ENCODE results near the gene CCR1.
"Not testable (repeated sequence)": the region's sequence is repeated elsewhere in the genome, so short reads cannot be mapped to it uniquely, and the experiment has no call there.

CCR1 gene

DNA sequence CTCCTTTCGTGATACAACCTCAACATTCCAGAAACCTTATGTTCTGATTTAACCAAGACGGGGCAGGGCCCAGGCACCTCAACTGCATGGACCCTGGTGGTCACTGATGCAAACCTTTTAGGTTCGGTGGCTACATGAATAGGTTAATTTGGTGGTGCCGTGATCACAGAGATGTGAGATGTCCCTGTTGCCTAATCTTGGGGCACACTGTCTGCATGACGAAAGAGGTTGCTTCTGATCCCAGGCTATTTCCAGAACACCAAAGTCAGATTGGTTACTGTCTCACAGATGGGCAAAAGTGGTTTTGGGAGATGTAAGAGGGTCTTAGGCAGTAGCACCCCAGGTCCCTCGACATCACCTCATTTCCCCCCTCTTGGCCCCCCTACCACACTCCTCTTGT, 4.0 kb upstream of the CCR1 start:
- DNase-seq (ENCODE audit: low read depth in 3 of 3), result no peak

DNA sequence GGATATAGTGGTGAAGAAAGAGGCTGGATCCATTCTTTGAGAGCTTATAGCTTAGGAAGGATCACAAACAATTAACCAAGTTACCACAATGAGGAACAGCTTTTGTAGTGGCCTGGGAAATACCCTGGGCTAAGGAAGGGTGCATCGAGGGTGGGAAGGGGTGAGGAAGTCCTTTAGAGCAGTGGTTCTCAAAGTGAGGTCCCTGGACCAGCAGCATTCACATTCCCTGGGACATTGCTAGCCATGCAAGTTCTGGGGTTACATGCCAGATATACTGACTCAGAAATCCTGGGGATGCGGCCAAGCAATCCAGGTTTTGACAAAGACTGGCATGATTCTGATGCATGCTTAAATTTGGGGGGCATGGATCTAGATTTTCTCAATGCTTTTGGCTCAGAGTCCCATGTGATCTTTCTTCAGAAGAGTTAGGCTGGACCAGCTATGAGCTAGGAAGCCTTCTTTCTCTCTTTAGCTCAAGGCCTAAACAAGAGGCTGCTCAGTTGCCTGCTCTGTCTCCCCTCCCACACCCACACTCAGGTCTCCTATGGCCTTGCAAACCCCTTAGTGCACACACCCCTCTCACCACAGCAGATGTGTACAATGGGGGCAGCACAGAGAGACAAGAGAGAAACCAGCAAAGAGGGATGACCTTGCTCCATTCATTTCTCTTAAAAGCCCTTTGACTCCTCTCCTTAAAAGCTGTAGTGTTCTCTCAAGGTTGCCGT, 1.8 kb upstream of the CCR1 start:
- DNase-seq (ENCODE audit: low read depth in 3 of 3), result no peak

DNA sequence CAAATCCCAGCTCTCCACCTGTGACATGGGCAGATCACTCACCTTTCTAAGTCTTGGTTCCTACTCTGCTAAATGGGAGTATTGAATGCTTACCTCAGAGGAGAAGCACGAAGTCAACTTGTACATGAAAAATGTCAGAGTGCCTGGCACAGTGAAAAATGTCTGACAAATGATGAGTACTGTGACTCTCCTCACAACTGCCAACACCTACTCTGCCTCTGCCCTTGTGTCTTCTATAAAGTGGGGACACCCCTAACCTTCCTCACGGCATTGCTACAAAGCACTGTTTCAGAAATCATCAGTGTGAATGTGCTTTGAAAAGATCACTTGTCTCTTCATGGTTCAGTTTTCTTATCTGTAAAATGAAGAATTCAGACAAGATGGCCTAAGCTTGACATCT, 940 bp upstream of the CCR1 start:
- DNase-seq (ENCODE audit: low read depth in 3 of 3), result no peak

DNA sequence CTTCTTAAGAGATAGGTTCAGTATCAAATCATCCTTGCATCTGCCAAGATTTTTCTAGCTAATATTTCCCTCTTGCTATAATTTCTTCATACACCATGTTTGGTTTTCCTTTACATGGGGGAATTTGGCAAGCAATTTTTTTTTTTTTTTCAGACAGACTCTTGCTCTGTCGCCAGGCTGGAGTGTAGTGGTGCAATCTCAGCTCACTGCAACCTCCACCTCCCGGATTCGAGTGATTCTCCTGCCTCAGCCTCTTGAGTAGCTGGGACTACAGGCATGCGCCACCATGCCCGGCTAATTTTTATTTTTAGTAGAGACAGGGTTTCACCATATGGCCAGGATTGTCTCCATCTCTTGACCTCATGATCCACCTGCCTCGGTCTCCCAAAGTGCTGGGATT, 599 bp downstream of the CCR1 start:
- DNase-seq (ENCODE audit: low read depth in 3 of 3), result not testable (repeated sequence)

DNA sequence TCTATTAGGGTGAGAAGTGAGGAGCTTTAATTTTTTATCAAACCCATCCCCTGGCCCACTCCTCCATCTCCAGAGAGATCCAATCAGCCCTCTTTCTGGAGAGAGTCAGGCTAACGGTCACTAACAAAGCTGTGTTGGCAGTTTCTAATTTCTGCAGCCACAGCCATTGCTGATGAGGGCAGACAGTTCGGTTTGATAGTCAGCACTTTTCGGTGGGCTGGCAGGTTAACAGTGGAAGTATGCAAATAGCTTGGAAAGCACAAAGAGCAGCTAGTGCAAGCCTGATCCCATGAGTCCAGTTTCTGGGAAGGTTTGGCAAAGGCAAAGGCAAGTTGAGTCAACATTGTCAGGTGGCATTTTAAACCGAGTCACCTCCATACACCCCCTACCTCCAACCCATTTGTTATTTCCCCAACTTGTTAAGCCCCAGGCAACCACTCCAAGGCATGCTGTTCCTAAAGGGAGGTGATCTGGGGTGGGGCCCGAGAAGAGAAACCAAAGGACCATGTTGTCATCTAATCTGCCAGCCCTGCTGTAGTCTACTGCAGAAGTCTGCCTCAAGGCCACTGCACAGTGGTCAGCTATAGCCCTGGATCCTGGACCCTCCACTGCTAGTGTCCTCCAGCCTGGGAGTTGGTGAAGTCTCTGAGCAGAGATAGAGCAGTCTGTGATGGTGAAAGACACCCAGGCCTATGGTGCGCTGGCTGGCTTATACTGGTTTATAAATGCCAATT, 1.7 kb downstream of the CCR1 start:
- DNase-seq (ENCODE audit: low read depth in 3 of 3), result no peak

DNA sequence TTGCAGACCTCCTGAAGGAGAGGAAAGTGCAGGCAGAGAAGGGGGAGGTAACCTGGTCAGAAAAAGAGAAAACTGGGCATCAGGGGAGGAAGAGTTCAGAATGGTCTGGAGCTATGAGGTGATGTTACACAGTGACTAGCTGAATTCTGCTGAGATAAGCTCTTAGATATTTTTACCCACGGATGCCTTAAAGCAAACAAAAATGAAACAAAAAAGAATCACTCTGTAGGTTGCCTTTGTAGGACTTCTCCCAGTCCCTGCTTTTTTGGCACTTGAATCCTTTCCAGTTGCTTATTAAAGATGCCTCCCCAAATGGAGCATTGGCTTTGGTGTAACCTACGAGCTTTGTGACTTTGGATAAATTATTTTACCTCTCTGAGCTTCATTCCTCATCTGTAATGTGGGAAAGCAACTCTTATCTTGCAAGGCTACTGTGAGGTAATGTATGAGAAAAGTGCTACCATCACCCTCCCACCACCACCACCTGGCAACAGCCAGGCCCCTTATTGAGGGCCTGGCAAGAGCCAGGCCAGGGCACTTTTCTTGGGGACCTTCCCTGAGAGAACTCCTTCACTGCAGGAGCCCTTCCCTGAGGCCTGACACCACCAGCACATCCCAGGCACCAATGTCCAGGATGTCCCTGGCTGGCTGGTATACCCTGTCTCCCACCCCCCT, 2.7 kb downstream of the CCR1 start:
- no peak for DNase-seq (ENCODE audit: low read depth in 3 of 3)

DNA sequence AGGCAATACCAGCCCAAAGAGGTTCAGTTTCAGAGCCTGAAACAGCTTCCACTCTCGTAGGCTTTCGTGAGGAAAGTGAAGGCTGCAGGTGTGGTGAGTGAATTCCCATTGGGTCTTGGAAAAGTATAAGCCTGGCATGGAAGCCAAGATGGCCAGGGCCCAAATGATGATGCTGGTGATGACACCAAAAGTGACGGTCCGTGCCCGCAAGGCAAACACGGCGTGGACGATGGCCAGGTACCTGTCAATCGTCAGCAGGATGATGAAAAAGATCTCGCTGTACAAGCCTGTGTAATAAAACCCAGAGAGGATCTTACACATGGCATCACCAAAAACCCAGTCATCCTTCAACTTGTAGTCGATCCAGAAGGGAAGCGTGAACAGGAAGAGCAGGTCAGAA, 4.4 kb downstream of the CCR1 start:
- DNase-seq (ENCODE audit: low read depth in 3 of 3), result no peak

DNA sequence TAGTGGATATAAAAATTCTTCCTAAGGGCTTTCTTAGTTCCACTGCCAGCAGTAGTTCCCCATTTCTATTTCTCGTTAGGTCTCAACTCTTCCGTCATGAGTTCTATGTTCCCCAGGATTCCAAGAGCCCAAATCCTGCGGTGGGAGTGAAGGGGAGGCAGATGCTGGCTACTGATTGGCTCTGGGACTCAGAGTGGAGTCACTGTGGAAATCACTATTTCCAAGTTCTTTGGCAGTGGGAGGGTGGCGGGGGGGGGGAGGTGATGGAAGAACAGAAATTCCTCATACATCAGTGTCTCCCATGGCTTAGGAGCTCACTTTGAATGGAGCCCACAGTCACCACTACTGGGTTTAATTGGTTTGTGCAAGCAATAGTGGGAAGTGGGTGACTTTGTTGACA, 5.6 kb downstream of the CCR1 start:
- no peak for DNase-seq (ENCODE audit: low read depth in 3 of 3)

DNA sequence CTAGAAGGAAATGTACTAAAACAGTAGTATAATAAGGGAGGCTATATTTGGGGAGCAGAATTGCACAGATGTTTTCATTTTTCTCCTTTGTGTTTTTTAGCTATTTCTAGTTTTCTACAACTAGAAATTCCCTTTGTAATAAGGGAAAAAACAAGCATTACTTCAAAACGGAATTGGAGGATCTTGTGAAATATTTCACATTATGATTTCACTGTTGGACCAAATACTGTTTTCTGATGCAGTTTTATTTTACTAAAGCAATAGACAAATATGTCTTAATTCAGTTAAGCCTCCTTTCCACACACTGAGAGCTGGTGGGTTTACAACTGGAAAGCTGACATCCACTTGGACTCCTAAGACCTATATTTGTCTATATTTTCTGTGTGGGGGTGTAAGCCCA, 7.3 kb downstream of the CCR1 start:
- DNase-seq (ENCODE audit: low read depth in 3 of 3), result no peak

DNA sequence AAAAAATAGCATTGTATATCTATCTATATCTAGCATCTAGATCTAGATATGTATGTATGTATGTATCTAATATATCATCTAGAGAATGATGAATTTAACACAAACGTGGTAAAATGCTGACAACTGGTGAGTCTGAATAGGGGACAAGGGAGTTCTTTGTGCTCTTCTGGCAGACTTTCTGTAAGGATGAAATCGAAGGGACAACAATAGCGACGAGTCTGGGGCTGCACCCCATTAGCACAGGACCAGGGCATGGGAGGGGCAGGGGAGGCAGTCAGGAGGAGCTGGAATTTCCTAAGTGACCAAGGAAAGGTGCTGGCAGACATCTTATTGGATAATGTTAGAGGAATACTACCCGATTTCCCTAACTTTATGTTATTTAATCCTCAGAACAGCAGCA, 7.9 kb downstream of the CCR1 start:
- no peak for DNase-seq (ENCODE audit: low read depth in 3 of 3)

DNA sequence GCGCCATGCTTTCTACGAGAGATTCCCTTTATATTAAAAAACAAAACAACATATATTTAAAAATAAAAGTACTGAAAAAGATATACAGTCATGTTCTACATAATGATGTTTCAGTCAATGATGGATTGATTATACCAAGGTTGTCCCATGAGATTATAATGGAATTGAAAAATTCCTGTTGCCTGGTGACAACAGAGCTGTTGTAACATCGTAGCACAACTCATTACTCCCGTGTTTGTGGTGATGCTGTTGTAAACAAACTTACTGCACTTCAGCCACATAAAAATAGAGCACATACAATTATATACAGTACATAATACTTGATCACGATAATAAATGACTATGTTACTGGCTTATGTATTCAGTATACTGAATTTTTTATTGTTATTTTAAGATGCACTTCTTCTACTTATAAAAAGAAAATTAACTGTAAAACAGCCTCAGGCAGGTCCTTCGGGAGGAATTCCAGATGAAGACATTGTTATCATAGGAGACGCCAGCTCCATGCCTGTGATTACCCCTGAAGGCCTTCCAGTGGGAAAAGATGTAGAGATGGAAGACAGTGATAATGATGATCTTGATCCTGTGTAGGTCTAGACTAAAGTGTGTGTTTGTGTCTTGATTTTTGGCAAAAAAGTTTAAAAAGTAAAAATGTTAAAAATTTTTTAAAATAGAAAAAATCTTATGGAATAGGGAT, 11.7 kb downstream of the CCR1 start:
- no peak for DNase-seq (ENCODE audit: low read depth in 3 of 3)

DNA sequence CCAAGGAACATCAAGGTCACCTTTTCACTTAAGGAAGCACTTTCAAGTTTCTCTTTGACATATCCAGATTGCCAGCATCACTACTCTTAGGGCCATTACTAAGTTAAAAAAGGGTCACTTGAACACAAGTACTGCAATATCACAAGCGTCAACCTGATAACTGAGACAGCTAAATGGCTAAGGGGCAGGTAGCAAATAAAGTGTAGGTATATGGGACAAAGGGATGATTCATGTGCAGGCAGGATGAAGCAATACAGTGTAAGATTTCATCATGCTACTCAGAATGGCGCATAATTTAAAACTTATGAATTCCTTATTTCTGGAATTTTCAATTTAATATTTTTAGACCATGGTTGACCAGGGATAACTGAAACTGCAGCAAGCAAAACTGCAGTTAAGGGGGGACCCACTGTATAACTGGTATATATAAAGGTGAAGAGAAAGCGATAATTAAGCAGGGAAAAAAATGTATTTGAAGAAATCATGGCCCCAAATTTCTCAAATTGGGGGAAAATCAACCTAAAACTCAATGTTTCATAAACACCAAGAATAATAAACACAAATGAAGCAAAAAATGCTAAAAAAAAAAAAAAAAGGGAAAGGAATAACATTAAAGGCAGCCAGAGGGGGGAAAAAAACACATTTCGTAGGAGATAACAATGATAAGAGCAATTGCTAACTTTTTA, 13.1 kb downstream of the CCR1 start:
- no peak for DNase-seq (ENCODE audit: low read depth in 3 of 3)

DNA sequence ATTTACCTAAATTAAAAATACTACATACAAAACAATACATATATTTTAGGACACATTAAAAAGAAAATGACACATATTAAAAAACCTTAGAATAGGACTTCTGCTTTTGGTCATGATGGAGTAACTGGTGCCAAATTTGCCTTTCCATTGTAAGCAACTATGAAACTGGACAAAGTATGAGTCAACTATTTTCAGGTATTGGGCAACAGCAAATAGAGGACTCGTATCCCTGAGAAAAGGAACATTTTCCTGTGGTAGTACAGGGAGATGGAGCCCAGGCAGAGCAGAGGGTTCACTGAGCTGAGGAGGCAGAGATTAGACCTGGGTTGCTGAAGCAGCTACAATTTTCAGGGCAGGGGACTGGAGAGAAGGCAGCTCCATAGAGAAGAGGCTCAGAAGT, 14.7 kb downstream of the CCR1 start:
- DNase-seq (ENCODE audit: low read depth in 3 of 3), result no peak

DNA sequence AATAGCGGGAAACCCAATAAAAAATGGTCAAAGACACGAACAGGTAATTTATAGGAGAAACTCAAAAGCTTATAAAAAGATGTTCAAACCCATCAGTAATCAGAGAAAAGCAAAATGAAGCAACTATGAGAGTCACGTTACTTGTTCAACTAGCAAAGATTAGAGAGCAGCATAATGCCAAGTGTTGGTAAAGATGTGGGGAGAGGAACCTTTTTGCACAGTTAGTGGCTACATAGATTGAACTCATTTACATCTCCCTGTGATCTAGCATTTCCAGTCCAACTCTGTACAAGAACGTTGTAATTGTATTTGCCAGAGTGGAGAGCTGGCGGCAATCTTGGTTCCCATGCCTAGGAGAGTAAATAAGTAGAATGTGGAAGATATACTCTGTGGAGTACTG, 15.2 kb downstream of the CCR1 start:
- DNase-seq (ENCODE audit: low read depth in 3 of 3), result no peak

DNA sequence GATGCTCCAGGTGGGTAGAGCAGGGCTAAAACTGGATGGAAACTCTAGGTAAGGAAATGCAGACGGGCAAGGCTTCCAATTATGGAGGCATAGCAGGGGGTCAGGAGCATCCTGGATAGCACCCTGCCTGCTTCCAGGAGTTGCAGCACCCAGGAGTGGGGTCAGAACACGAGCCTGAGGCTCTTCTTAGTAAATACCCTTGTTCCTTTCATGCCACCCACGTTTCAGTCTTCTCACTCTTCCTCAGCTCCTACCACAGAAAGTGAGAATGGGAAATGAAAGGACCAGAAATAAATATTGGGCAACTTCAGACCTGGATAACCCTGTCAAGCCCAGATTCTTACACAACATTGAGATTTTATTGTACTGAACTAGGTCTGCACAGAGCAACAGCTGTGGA, 16.4 kb downstream of the CCR1 start:
- no peak for DNase-seq (ENCODE audit: low read depth in 3 of 3)

DNA sequence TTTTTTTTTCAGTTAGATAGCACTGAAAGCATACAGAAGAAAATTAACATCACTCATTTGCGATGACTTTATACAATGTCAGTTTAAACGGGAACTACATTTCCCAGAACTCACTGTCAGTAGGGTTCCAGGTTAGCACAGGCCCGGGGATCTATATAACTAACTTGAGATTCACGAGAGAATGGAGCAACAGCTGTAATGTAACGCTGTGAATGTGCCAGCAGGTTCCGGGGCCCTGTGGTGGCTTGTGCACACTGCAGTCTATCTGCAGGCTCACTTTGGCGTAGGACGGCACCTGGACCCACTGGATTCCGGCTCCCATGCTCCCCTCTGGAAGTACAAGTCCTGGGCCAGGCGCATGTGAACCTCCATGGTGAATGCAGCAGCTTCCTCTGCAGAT, 19.4 kb downstream of the CCR1 start:
- no peak for DNase-seq (ENCODE audit: low read depth in 3 of 3)

DNA sequence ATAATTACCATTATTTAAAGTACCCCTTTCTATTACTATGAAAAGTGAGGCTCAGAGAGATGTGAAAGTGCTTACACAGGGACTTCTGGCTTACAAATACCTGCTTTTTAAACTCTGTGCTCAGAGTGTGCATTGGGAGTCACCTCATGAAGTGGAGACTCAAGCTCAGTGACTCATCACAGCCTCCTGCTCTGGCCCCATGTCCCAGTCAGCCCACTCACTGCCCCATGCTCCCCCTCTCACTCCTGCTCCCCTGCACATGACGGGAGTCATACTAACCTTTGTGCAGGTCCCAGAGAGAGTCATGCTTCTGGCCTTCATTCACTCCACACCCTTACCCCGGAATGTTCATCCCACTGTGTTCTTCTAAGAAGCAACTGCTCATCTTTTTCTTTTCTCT, 20.2 kb downstream of the CCR1 start:
- no peak for DNase-seq (ENCODE audit: low read depth in 3 of 3)

DNA sequence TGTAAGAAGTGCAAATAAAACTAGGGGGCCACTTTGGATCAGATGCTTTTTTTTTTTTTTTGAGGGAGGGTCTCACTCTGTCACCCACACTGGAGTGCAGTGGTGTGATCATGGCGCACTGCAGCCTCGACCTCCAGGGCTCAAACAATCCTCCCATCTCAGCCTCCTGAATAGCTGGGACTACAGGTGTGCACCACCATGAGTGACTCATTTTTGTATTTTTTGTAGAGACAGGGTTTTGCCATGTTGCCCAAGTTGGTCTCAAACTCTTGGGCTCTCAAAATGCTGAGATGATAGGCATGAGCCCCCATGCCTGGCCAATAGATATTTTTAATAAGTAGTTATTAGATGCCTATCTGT, 20.8 kb downstream of the CCR1 start:
- DNase-seq (ENCODE audit: low read depth in 3 of 3), result no peak

DNA sequence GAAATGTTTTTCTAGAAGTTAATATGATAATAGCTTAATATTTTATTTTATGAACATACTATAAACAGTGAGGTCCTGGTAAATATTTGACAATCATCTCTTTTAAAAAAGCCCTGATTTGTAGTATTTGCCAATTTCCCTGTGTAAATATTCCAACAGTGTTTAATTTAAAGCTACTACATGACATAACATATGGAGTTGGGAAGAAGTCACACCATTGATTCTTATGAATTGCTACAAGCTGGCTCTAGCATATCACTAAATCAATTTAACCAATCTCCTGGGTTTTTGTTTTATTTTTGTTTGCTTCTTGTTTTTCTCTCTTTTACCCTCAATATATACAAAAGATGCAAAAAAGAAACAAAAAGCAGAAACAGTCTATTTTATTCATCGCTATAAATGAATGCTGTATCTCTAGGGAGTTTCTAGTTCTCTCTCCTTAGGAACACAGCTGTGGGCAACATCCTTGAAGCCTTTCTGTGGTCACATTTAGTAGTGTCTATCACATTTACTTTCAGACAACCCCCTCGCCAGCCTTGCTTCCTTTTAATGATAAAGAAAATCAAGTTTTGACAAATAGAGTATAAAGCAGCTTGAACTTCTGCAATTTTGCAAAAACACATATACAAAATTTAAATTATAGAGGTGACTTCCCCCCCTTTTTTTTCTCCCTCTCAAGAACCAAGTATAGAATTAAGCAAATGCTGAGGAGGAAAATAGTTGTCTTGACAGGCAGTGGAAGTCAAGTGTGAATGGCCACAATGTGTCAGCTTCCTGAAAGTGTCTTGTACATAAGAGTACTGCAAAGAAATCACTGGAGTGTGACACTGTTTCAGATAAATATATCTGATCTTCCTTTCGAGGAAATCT, 21.4 kb downstream of the CCR1 start:
- DNase-seq (ENCODE audit: low read depth in 3 of 3), result no peak

DNA sequence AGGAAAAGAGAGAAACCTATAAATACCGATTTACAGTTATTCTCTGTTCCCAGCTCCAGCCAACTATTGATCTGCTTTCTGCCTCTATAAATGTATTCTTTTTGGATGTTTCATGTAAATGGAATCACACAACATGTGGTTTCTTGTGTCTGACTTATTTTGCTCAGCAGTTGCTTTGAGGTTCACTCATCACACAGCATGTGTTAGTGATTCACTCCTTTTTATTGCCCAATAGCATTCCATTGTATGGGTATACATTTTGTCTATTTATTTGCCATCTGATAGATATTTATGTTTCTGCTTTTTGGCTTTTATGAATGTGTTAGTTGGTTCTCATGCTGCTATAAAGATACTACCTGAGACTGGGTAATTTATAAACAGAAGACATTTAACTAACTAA, 23.6 kb downstream of the CCR1 start:
- DNase-seq (ENCODE audit: low read depth in 3 of 3), result no peak

DNA sequence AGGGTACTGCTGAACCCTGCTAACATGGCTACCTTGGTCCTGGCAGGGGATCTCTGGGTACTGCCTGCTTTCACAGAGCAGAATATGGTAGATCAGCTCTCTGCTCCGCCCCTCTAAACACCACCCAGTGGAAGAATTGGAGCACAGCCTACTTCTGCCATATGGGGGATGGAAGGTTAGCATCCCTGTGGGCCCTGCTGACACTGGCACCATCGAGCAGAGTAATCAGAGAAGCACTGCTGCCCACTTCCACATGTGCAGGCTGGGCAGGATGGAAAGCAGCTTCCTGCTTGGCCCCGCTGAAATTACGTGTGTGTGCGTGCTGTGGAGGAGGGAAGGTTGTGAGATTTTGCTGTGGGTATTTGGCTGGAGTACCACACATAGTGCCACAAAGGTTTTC, 24.8 kb downstream of the CCR1 start:
- no peak for DNase-seq (ENCODE audit: low read depth in 3 of 3)

Data from stimulated activated CD4-positive, alpha-beta T cell treated with anti-CD3 and anti-CD28 coated beads, TNF-alpha, amount 100 ng/mL, for 24 hours (primary cell).